ENCODE results near the gene SALL1.

- no peak for TF ChIP-seq POLR2A (IDR thresholded peaks at IDR 0.05)
- TF ChIP-seq CTCF (IDR thresholded peaks at IDR 0.05) = no peak
These were observed 14.0 kb upstream of the SALL1 start for GRCh38 chr16:51165043-51165442.
